HL-60/S4 (cell line): ENCODE data around the gene SGPP1.
"Not testable (repeated sequence)": the region's sequence is repeated elsewhere in the genome, so short reads cannot be mapped to it uniquely, and the experiment has no call there.

ENCODE experiments used
- in situ Hi-C: fragments of 300-500 bp; cut with MboI; formaldehyde crosslinking; loops from 2 replicates; pipeline ENCODE4 v1.14.3; 2022; ENCODE audit warnings: low sequenced_read_pairs

Gene SGPP1

GRCh38 chr14:63727736-63728728 is at the start of gene SGPP1:
SGPP1 (minus strand) TSS chr14:63728065; CDS start chr14:63727944, 121 bp downstream.
- in situ Hi-C loops = no loop called here

GRCh38 chr14:63777024-63777423 is 49.2 kb upstream of the SGPP1 start:
- in situ Hi-C loops = no loop called here

- in situ Hi-C loops = no loop called here
Measured at GRCh38 chr14:63773504-63773903, 45.6 kb upstream of the SGPP1 start.

GRCh38 chr14:63770187-63770807 is 42.4 kb upstream of the SGPP1 start:
- in situ Hi-C loops = no loop called here

GRCh38 chr14:63766611-63767010 is 38.7 kb upstream of the SGPP1 start:
- in situ Hi-C loops = no loop called here

- in situ Hi-C loops = no loop called here
Measured at GRCh38 chr14:63764620-63765139, 36.8 kb upstream of the SGPP1 start.

- in situ Hi-C loops = no loop called here
Measured at GRCh38 chr14:63764103-63764502, 36.2 kb upstream of the SGPP1 start.

GRCh38 chr14:63761351-63762117 is 33.7 kb upstream of the SGPP1 start:
- in situ Hi-C loops = no loop called here

GRCh38 chr14:63760014-63760413 is 32.1 kb upstream of the SGPP1 start:
- in situ Hi-C loops = no loop called here

- in situ Hi-C loops = no loop called here
Measured at GRCh38 chr14:63759456-63759855, 31.6 kb upstream of the SGPP1 start.

- in situ Hi-C loops = no loop called here
Measured at GRCh38 chr14:63757211-63757610, 29.3 kb upstream of the SGPP1 start.

- in situ Hi-C loops = no loop called here
Measured at GRCh38 chr14:63752449-63753169, 24.7 kb upstream of the SGPP1 start.

GRCh38 chr14:63751076-63751475 is 23.2 kb upstream of the SGPP1 start:
- in situ Hi-C loops = not testable (repeated sequence)

GRCh38 chr14:63747846-63748245 is 20.0 kb upstream of the SGPP1 start:
- in situ Hi-C loops = no loop called here

- in situ Hi-C loops = no loop called here
Measured at GRCh38 chr14:63745858-63746425, 18.1 kb upstream of the SGPP1 start.

GRCh38 chr14:63745272-63745671 is 17.4 kb upstream of the SGPP1 start:
- in situ Hi-C loops = no loop called here

- in situ Hi-C loops = no loop called here
Measured at GRCh38 chr14:63737582-63738006, 9.7 kb upstream of the SGPP1 start.

- in situ Hi-C loops = no loop called here
Measured at GRCh38 chr14:63735720-63736119, 7.9 kb upstream of the SGPP1 start.

GRCh38 chr14:63730659-63731058 is 2.8 kb upstream of the SGPP1 start:
- in situ Hi-C loops = no loop called here

- in situ Hi-C loops = no loop called here
Measured at GRCh38 chr14:63727231-63727735, 582 bp downstream of the SGPP1 start.
